ENCODE results near the gene BCAS1.

Gene BCAS1

GRCh38 chr20:54062812-54063280 is 7.5 kb downstream of the BCAS1 start:
- Histone ChIP-seq H3K9me3 (ENCODE audit: insufficient read depth, low read depth, low read length) (no peaks in the 10 kb centered on the region), H3K9ac (ENCODE audit: low read depth, low read length) (no peak overlapping the region), H3K4me1 (ENCODE audit: insufficient read depth, low read length) (peaks cover 7% of the 10 kb centered on the region), H3K27ac (ENCODE audit: low read depth, low read length) (no peak overlapping the region), H3K4me3 (ENCODE audit: low read length) (no peak overlapping the region), H3K36me3 (ENCODE audit: insufficient read depth, low read length) (no peaks in the 10 kb centered on the region), H3K27me3 (ENCODE audit: insufficient read depth, low read length) (no peaks in the 10 kb centered on the region)
- WGBS: 81% methylated on average over 4 of the region's 4 CpGs

GRCh38 chr20:54061101-54061881 is 9.1 kb downstream of the BCAS1 start:
- H3K4me3 ChIP-seq (ENCODE audit: low read length): no peak overlapping the region
- no peaks in the 10 kb centered on the region for H3K27me3 ChIP-seq (ENCODE audit: insufficient read depth, low read length)
- H3K9me3 ChIP-seq (ENCODE audit: insufficient read depth, low read depth, low read length): no peaks in the 10 kb centered on the region
- no peaks in the 10 kb centered on the region for H3K4me1 ChIP-seq (ENCODE audit: insufficient read depth, low read length)
- no peak overlapping the region for H3K27ac ChIP-seq (ENCODE audit: low read depth, low read length)
- WGBS: 71% methylated on average over 6 of the region's 8 CpGs
- no peaks in the 10 kb centered on the region for H3K36me3 ChIP-seq (ENCODE audit: insufficient read depth, low read length)
- no peak overlapping the region for H3K9ac ChIP-seq (ENCODE audit: low read depth, low read length)

GRCh38 chr20:54059691-54060364 is 10.6 kb downstream of the BCAS1 start:
- no peaks in the 10 kb centered on the region for H3K27me3 ChIP-seq (ENCODE audit: insufficient read depth, low read length)
- 93% methylated on average over 5 of the region's 6 CpGs for WGBS
- H3K9me3 ChIP-seq (ENCODE audit: insufficient read depth, low read depth, low read length): no peaks in the 10 kb centered on the region
- H3K27ac ChIP-seq (ENCODE audit: low read depth, low read length): no peak overlapping the region
- no peak overlapping the region for H3K4me3 ChIP-seq (ENCODE audit: low read length)
- no peaks in the 10 kb centered on the region for H3K4me1 ChIP-seq (ENCODE audit: insufficient read depth, low read length)
- no peaks in the 10 kb centered on the region for H3K36me3 ChIP-seq (ENCODE audit: insufficient read depth, low read length)
- no peak overlapping the region for H3K9ac ChIP-seq (ENCODE audit: low read depth, low read length)

- Histone ChIP-seq H3K36me3 (ENCODE audit: insufficient read depth, low read length) (no peaks in the 10 kb centered on the region), H3K27me3 (ENCODE audit: insufficient read depth, low read length) (no peaks in the 10 kb centered on the region), H3K4me3 (ENCODE audit: low read length) (no peak overlapping the region), H3K9me3 (ENCODE audit: insufficient read depth, low read depth, low read length) (no peaks in the 10 kb centered on the region), H3K4me1 (ENCODE audit: insufficient read depth, low read length) (no peaks in the 10 kb centered on the region), H3K9ac (ENCODE audit: low read depth, low read length) (no peak overlapping the region), H3K27ac (ENCODE audit: low read depth, low read length) (no peak overlapping the region)
- 94% methylated on average over 16 of the region's 16 CpGs for WGBS
Measured at GRCh38 chr20:54058420-54059139, 11.8 kb downstream of the BCAS1 start.

GRCh38 chr20:54056762-54057639 is 13.4 kb downstream of the BCAS1 start:
- no peak overlapping the region for H3K4me3 ChIP-seq (ENCODE audit: low read length)
- H3K9ac ChIP-seq (ENCODE audit: low read depth, low read length): no peak overlapping the region
- no peaks in the 10 kb centered on the region for H3K36me3 ChIP-seq (ENCODE audit: insufficient read depth, low read length)
- no peak overlapping the region for H3K27ac ChIP-seq (ENCODE audit: low read depth, low read length)
- WGBS: 91% methylated on average over 2 of the region's 3 CpGs
- H3K4me1 ChIP-seq (ENCODE audit: insufficient read depth, low read length): no peaks in the 10 kb centered on the region
- no peaks in the 10 kb centered on the region for H3K27me3 ChIP-seq (ENCODE audit: insufficient read depth, low read length)
- H3K9me3 ChIP-seq (ENCODE audit: insufficient read depth, low read depth, low read length): no peaks in the 10 kb centered on the region

GRCh38 chr20:54054516-54054915 is 15.9 kb downstream of the BCAS1 start:
- Histone ChIP-seq H3K27me3 (ENCODE audit: insufficient read depth, low read length) (no peaks in the 10 kb centered on the region), H3K36me3 (ENCODE audit: insufficient read depth, low read length) (no peaks in the 10 kb centered on the region), H3K4me1 (ENCODE audit: insufficient read depth, low read length) (no peaks in the 10 kb centered on the region), H3K4me3 (ENCODE audit: low read length) (no peak overlapping the region), H3K9me3 (ENCODE audit: insufficient read depth, low read depth, low read length) (no peaks in the 10 kb centered on the region), H3K27ac (ENCODE audit: low read depth, low read length) (no peak overlapping the region), H3K9ac (ENCODE audit: low read depth, low read length) (no peak overlapping the region)
- WGBS: 90% methylated on average over 5 of the region's 5 CpGs

GRCh38 chr20:54051068-54051467 is 19.3 kb downstream of the BCAS1 start:
- H3K27ac ChIP-seq (ENCODE audit: low read depth, low read length): no peak overlapping the region
- H3K27me3 ChIP-seq (ENCODE audit: insufficient read depth, low read length): no peaks in the 10 kb centered on the region
- no peak overlapping the region for H3K4me3 ChIP-seq (ENCODE audit: low read length)
- H3K9ac ChIP-seq (ENCODE audit: low read depth, low read length): no peak overlapping the region
- H3K4me1 ChIP-seq (ENCODE audit: insufficient read depth, low read length): no peaks in the 10 kb centered on the region
- no peaks in the 10 kb centered on the region for H3K36me3 ChIP-seq (ENCODE audit: insufficient read depth, low read length)
- no peaks in the 10 kb centered on the region for H3K9me3 ChIP-seq (ENCODE audit: insufficient read depth, low read depth, low read length)
- 80% methylated on average over 2 of the region's 2 CpGs for WGBS

- H3K4me1 ChIP-seq (ENCODE audit: insufficient read depth, low read length): no peaks in the 10 kb centered on the region
- WGBS: 89% methylated on average over 3 of the region's 3 CpGs
- H3K27me3 ChIP-seq (ENCODE audit: insufficient read depth, low read length): no peaks in the 10 kb centered on the region
- no peak overlapping the region for H3K4me3 ChIP-seq (ENCODE audit: low read length)
- no peaks in the 10 kb centered on the region for H3K9me3 ChIP-seq (ENCODE audit: insufficient read depth, low read depth, low read length)
- H3K36me3 ChIP-seq (ENCODE audit: insufficient read depth, low read length): no peaks in the 10 kb centered on the region
- H3K27ac ChIP-seq (ENCODE audit: low read depth, low read length): no peak overlapping the region
- no peak overlapping the region for H3K9ac ChIP-seq (ENCODE audit: low read depth, low read length)
Measured at GRCh38 chr20:54048891-54049545, 21.4 kb downstream of the BCAS1 start.

- Histone ChIP-seq H3K36me3 (ENCODE audit: insufficient read depth, low read length) (no peaks in the 10 kb centered on the region), H3K27me3 (ENCODE audit: insufficient read depth, low read length) (no peaks in the 10 kb centered on the region), H3K27ac (ENCODE audit: low read depth, low read length) (no peak overlapping the region), H3K4me3 (ENCODE audit: low read length) (no peak overlapping the region), H3K4me1 (ENCODE audit: insufficient read depth, low read length) (no peaks in the 10 kb centered on the region), H3K9ac (ENCODE audit: low read depth, low read length) (no peak overlapping the region), H3K9me3 (ENCODE audit: insufficient read depth, low read depth, low read length) (no peaks in the 10 kb centered on the region)
- 89% methylated on average over 2 of the region's 2 CpGs for WGBS
Measured at GRCh38 chr20:54048481-54048880, 21.9 kb downstream of the BCAS1 start.

GRCh38 chr20:54047720-54048119 is 22.7 kb downstream of the BCAS1 start:
- no peaks in the 10 kb centered on the region for H3K36me3 ChIP-seq (ENCODE audit: insufficient read depth, low read length)
- no peak overlapping the region for H3K27ac ChIP-seq (ENCODE audit: low read depth, low read length)
- WGBS: 86% methylated on average over 1 of the region's 1 CpG
- H3K4me1 ChIP-seq (ENCODE audit: insufficient read depth, low read length): no peaks in the 10 kb centered on the region
- H3K27me3 ChIP-seq (ENCODE audit: insufficient read depth, low read length): no peaks in the 10 kb centered on the region
- no peak overlapping the region for H3K9ac ChIP-seq (ENCODE audit: low read depth, low read length)
- H3K9me3 ChIP-seq (ENCODE audit: insufficient read depth, low read depth, low read length): no peaks in the 10 kb centered on the region
- H3K4me3 ChIP-seq (ENCODE audit: low read length): no peak overlapping the region

Data from HUES64 (cell line).